Upper lobe of left lung (tissue), 6 donors: Measurements from ENCODE around the gene HNRNPA3. TPM values are rescaled to one million over a fixed set of nuclear protein-coding genes. Genes with fewer than 3 reads are reported as not detected.
A peak's percentile ranks its signal among the peaks of the same experiment; 100 is the strongest.
"Not testable (repeated sequence)": the region's sequence is repeated elsewhere in the genome, so short reads cannot be mapped to it uniquely, and the experiment has no call there.

Source experiments
- ATAC-seq, 2 donors: fragments of 200-7000 bp; cut with Tn5 transposase; one replicate each; pipeline ENCODE4 v1.9.1; 2022; ENCODE audit warnings: mild to moderate bottlenecking in 2 of 2, moderate library complexity in 2 of 2; ENCODE audit not compliant: low FRiP score in 2 of 2
- DNase-seq, 2 donors: peaks; one replicate each; pipeline ENCODE4 v3.0.0-alpha.2; 2019 to 2020
- H3K27ac ChIP-seq, 4 donors: fragments of 200-600 bp; sonication (generic); one replicate each; pipeline ENCODE4 v1.5.1; 2016 to 2019
- H3K27me3 ChIP-seq, 4 donors: fragments of 200-600 bp; sonication (generic); one replicate each; pipeline ENCODE4 v1.5.1; 2017 to 2019
- H3K36me3 ChIP-seq, 4 donors: fragments of 200-600 bp; sonication (generic); one replicate each; pipeline ENCODE4 v1.5.1; 2016 to 2019
- H3K4me1 ChIP-seq, 4 donors: fragments of 200-600 bp; sonication (generic); one replicate each; pipeline ENCODE4 v1.5.1; 2018 to 2019
- H3K4me3 ChIP-seq, 4 donors: fragments of 200-600 bp; sonication (generic); one replicate each; pipeline ENCODE4 v1.5.1; 2017 to 2019; ENCODE audit warnings: mild to moderate bottlenecking in 2 of 4, moderate library complexity in 1 of 4
- H3K9me3 ChIP-seq, 4 donors: fragments of 200-600 bp; sonication (generic); one replicate each; pipeline ENCODE4 v1.5.1; 2018 to 2019
- CTCF ChIP-seq, 6 experiments: fragments of 450-650 bp in 4 of 6; fragments of 200-600 bp in 2 of 6; sonication (generic) in 2 of 6; IDR thresholded peaks; one replicate each; pipeline ENCODE4 v1.5.1; 2016 to 2019; ENCODE audit warnings: antibody characterized with exemption in 6 of 6
- EP300 ChIP-seq, 4 donors: sonication (generic); formaldehyde crosslinking; IDR thresholded peaks; one replicate each; pipeline ENCODE4 v1.5.1; 2017; ENCODE audit warnings: antibody characterized with exemption in 4 of 4, control low read depth in 2 of 4
- POLR2A ChIP-seq, 4 donors: fragments of 450-650 bp; IDR thresholded peaks; one replicate each; pipeline ENCODE4 v1.5.1; 2016 to 2017; ENCODE audit warnings: antibody characterized with exemption in 4 of 4, mild to moderate bottlenecking in 2 of 4
- POLR2AphosphoS5 ChIP-seq, 2 donors: sonication (generic); formaldehyde crosslinking; IDR thresholded peaks; one replicate each; pipeline ENCODE4 v1.5.1; 2017; ENCODE audit warnings: antibody characterized with exemption in 2 of 2
- WGBS, 2 donors: methylation state at CpG; one replicate each; pipeline ENCODE4 v1.1.5; 2017 to 2018; 5-methylcytosine and 5-hydroxymethylcytosine counted together
- total RNA-seq, 6 donors: library from RNA; depleted of rRNA in 4 of 6; stranded (reverse); fragments of >200 nt in 4 of 6; gene quantifications; one replicate each; pipeline versions ENCODE4 v1.1.0 to v1.2.1, GENCODE V29; 2016 to 2021
- donor health status: DM: no; HTN: no; CAD: no; lungs with moderate emphysema.
- donor health status: DM: no; HTN: yes; CAD: no; lungs with severe emphysema.

HNRNPA3 gene
- total RNA-seq, 6 donors from 2014 or later: 53.2 to 146 (median 89.0) TPM

DNA sequence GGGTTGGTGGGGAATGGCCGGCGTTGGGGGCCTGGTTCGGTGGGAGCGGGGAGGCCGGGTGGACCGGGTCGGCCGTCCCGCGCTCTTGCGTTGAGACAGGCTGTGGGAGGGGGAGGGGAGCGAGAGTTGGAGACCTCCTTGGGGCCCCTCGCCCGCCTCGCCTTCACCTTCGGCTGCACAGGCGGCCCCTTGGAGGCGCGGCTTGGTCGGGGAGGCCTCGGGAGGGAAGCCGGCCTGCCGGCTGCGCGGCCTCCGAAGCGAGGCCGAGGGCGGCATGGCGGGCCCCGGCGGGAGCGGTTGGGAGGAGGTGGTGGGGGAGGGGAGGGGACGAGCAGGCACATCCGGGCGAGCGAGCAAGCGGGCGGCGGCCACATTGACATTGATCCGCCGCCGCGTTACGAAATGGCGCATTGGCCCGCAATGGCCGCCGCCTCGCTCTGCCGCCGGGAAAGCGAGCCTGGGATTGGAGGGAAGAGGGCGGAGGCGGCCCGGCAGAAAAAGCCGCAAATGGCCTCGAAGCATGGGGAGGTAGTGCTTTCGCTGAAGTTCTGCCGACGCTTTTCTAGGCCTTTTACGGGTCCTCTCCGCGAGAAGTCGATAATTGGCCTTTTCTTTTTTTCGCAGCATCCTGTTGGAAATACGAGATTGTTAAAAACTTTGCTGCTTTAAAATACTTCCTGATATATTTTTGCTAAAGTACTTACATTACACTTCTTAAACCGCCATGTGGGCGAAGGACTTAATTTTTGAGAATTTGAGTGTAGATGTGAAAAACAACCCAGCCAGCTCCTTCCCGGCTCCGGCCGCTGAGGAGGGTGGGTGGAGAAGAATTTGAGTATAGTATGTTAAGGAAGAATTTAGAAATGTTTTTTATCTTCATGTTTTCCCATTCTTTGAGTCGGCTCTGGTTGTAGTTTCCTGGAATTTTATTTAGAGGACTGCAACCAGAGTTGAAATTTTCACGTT is 580 bp downstream of the HNRNPA3 start:
- Histone ChIP-seq H3K27me3 (no peaks in the 10 kb centered on the region), H3K4me3 (peak overlapping the region; percentile 56 to 74 (median 64)), H3K9me3 (no peaks in the 10 kb centered on the region), H3K4me1 (peaks cover 38 to 55% (median 47%) of the 10 kb centered on the region in 4 donors), H3K36me3 (peaks cover 10 to 45% (median 22%) of the 10 kb centered on the region in 4 donors), H3K27ac (peak overlapping the region; percentile 98 to 100 (median 100))
- peak; percentile 89 to 93 for ATAC-seq
- 0% methylated on average over 35 to 38 of the region's 74 CpGs for WGBS, 2 donors
- TF ChIP-seq CTCF (IDR thresholded peaks at IDR 0.05) (peak in 1 of 6 experiments; percentile 20), POLR2AphosphoS5 (IDR thresholded peaks at IDR 0.05) (peak; percentile 68 to 73), EP300 (IDR thresholded peaks at IDR 0.05) (peak in 1 of 4 donors; percentile 23), POLR2A (IDR thresholded peaks at IDR 0.05) (no peak)
- peak; percentile 93 to 96 for DNase-seq

- Histone ChIP-seq H3K36me3 (peaks cover 33 to 85% (median 52%) of the 10 kb centered on the region in 4 donors), H3K27me3 (no peaks in the 10 kb centered on the region), H3K27ac (no peak overlapping the region), H3K4me1 (peaks cover 31 to 59% (median 48%) of the 10 kb centered on the region in 4 donors), H3K4me3 (no peak overlapping the region), H3K9me3 (no peaks in the 10 kb centered on the region)
- 80 to 86% methylated on average over 5 of the region's 5 CpGs for WGBS, 2 donors
- no peak for DNase-seq
- no peak for TF ChIP-seq EP300 (IDR thresholded peaks at IDR 0.05)
- no peak for TF ChIP-seq CTCF (IDR thresholded peaks at IDR 0.05)
- TF ChIP-seq POLR2A (IDR thresholded peaks at IDR 0.05): no peak
- TF ChIP-seq POLR2AphosphoS5 (IDR thresholded peaks at IDR 0.05): no peak
- no peak for ATAC-seq
These were observed 4.8 kb downstream of the HNRNPA3 start for GRCh38 chr2:177217247-177217843.

- not testable (repeated sequence) for H3K4me3 ChIP-seq, H3K27me3 ChIP-seq, H3K27ac ChIP-seq, DNase-seq, H3K9me3 ChIP-seq, ATAC-seq
- WGBS, 2 donors: 94 to 100% methylated on average over 2 of the region's 2 CpGs
- Histone ChIP-seq H3K36me3 (peaks cover 33 to 96% (median 59%) of the 10 kb centered on the region in 4 donors), H3K4me1 (peaks cover 20 to 49% (median 38%) of the 10 kb centered on the region in 4 donors)
These were observed 7.2 kb downstream of the HNRNPA3 start for GRCh38 chr2:177219787-177220186.

GRCh38 chr2:177221534-177221933 is 8.9 kb downstream of the HNRNPA3 start:
- TF ChIP-seq EP300 (IDR thresholded peaks at IDR 0.05) (no peak), POLR2A (IDR thresholded peaks at IDR 0.05) (no peak), CTCF (IDR thresholded peaks at IDR 0.05) (no peak)

GRCh38 chr2:177221970-177222369 is 9.4 kb downstream of the HNRNPA3 start:
- Histone ChIP-seq H3K36me3 (peaks cover 33 to 81% (median 50%) of the 10 kb centered on the region in 4 donors), H3K4me3 (no peak overlapping the region), H3K27ac (peak overlapping the region in 1 of 4 donors; percentile 23), H3K4me1 (peaks cover 5 to 29% (median 19%) of the 10 kb centered on the region in 4 donors), H3K27me3 (no peaks in the 10 kb centered on the region), H3K9me3 (no peaks in the 10 kb centered on the region)
- WGBS, 2 donors: 88 to 93% methylated on average over 3 of the region's 3 CpGs
- DNase-seq (no peak), ATAC-seq (no peak)
- TF ChIP-seq POLR2AphosphoS5 (IDR thresholded peaks at IDR 0.05) (no peak), POLR2A (IDR thresholded peaks at IDR 0.05) (no peak), EP300 (IDR thresholded peaks at IDR 0.05) (no peak)

More at GRCh38 chr2:177221534-177221933, 8.9 kb downstream of the HNRNPA3 start:
- H3K36me3 ChIP-seq: peaks cover 33 to 86% (median 54%) of the 10 kb centered on the region in 4 donors
- H3K9me3 ChIP-seq: no peaks in the 10 kb centered on the region
- ATAC-seq (no peak), DNase-seq (no peak)
- H3K27me3 ChIP-seq: no peaks in the 10 kb centered on the region
- H3K27ac ChIP-seq: no peak overlapping the region
- WGBS, 2 donors: 90 to 96% methylated on average over 3 of the region's 3 CpGs
- no peak overlapping the region for H3K4me3 ChIP-seq
- H3K4me1 ChIP-seq: peaks cover 8 to 31% (median 21%) of the 10 kb centered on the region in 4 donors

GRCh38 chr2:177223436-177223835 is 10.8 kb downstream of the HNRNPA3 start:
- not testable (repeated sequence) for H3K4me3 ChIP-seq, H3K27me3 ChIP-seq, DNase-seq, H3K9me3 ChIP-seq, ATAC-seq, H3K27ac ChIP-seq
- Histone ChIP-seq H3K4me1 (peaks cover 7 to 30% (median 13%) of the 10 kb centered on the region in 4 donors), H3K36me3 (peaks cover 20 to 76% (median 35%) of the 10 kb centered on the region in 4 donors)
